Keratinocyte (primary cell): ENCODE measurements around the gene KNOP1. TPM values are rescaled to one million over a fixed set of nuclear protein-coding genes. Genes with fewer than 3 reads are reported as not detected.

Source experiments
- DNase-seq: peaks from one replicate; pipeline ENCODE4 v3.0.0-alpha.2; 2011; ENCODE audit warnings: low read depth, missing footprints, low spot score
- FAIRE-seq: peaks from 2 replicates; lab custom pipeline; 2011; peaks lifted over from hg19 to GRCh38; lab: Jason Lieb, UNC
- H2AFZ ChIP-seq: 2 replicates; pipeline ENCODE4 v1.6.0; 2012; ENCODE audit warnings: low read length, control low read depth, inconsistent platforms; ENCODE audit not compliant: control insufficient read depth
- H3K27ac ChIP-seq: 2 replicates; pipeline ENCODE4 v1.5.1; 2011; ENCODE audit warnings: low read length; ENCODE audit not compliant: control insufficient read depth, insufficient read depth
- H3K27me3 ChIP-seq: 3 replicates; pipeline ENCODE4 v1.6.0; 2011; ENCODE audit warnings: low read length; ENCODE audit not compliant: control insufficient read depth, insufficient read depth; ENCODE audit errors: extremely low read depth
- H3K36me3 ChIP-seq, 2 experiments: 2 replicates in 1 of 2; 3 replicates in 1 of 2; pipeline ENCODE4 v1.5.1; 2011; ENCODE audit warnings: low read length in 2 of 2, mild to moderate bottlenecking in 1 of 2; ENCODE audit not compliant: control insufficient read depth in 2 of 2, insufficient read depth in 2 of 2; ENCODE audit errors: extremely low read depth in 1 of 2
- H3K4me1 ChIP-seq: 3 replicates; pipeline ENCODE4 v1.5.1; 2011; ENCODE audit warnings: low read length; ENCODE audit not compliant: control insufficient read depth, insufficient read depth; ENCODE audit errors: extremely low read depth
- H3K4me2 ChIP-seq: 3 replicates; pipeline ENCODE4 v1.6.0; 2011; ENCODE audit warnings: low read depth, low read length; ENCODE audit not compliant: control insufficient read depth, insufficient read depth; ENCODE audit errors: extremely low read depth
- H3K4me3 ChIP-seq, 3 experiments: fragments of 200-600 bp in 1 of 3; sonication (generic) in 1 of 3; 2 replicates in 2 of 3; 3 replicates in 1 of 3; pipeline ENCODE4 v1.5.1; 2011 to 2016; ENCODE audit warnings: low read length in 3 of 3, mild to moderate bottlenecking in 3 of 3, control low read depth in 2 of 3, inconsistent platforms in 1 of 3, low read depth in 1 of 3, mixed read lengths in 1 of 3, mixed run types in 1 of 3, moderate library complexity in 1 of 3; ENCODE audit not compliant: control insufficient read depth in 2 of 3, insufficient read depth in 2 of 3; ENCODE audit errors: extremely low read depth in 1 of 3
- H3K79me2 ChIP-seq: 2 replicates; pipeline ENCODE4 v1.6.0; 2012; ENCODE audit warnings: low read length; ENCODE audit not compliant: control insufficient read depth, insufficient read depth
- H3K9ac ChIP-seq: 3 replicates; pipeline ENCODE4 v1.6.0; 2011; ENCODE audit warnings: low read length; ENCODE audit not compliant: control insufficient read depth, insufficient read depth; ENCODE audit errors: extremely low read depth
- H3K9me1 ChIP-seq: 3 replicates; pipeline ENCODE4 v1.6.0; 2011; ENCODE audit warnings: low read length; ENCODE audit not compliant: control insufficient read depth, insufficient read depth; ENCODE audit errors: extremely low read depth
- H3K9me3 ChIP-seq: 2 replicates; pipeline ENCODE4 v1.5.1; 2012; ENCODE audit warnings: low read depth, low read length; ENCODE audit not compliant: control insufficient read depth
- H4K20me1 ChIP-seq: 3 replicates; pipeline ENCODE4 v1.6.0; 2011; ENCODE audit warnings: low read length; ENCODE audit not compliant: control insufficient read depth, insufficient read depth; ENCODE audit errors: extremely low read depth
- CTCF ChIP-seq, 3 experiments: IDR thresholded peaks in 1 of 3; conservative IDR thresholded peaks in 1 of 3; optimal IDR thresholded peaks in 1 of 3; 2 replicates in 2 of 3; 3 replicates in 1 of 3; pipeline versions ENCODE3 to v1.5.1; 2011; ENCODE audit warnings: low read length in 3 of 3, mild to moderate bottlenecking in 3 of 3, moderate library complexity in 2 of 3, control low read depth in 1 of 3, inconsistent platforms in 1 of 3; ENCODE audit not compliant: insufficient read depth in 2 of 3; ENCODE audit errors: extremely low read depth in 1 of 3
- EZH2 ChIP-seq: IDR thresholded peaks from one replicate; pipeline ENCODE4 v1.6.1; 2012; ENCODE audit warnings: inconsistent platforms, mild to moderate bottlenecking, low read length, moderate library complexity
- dilution Hi-C: fragments of 300-500 bp; cut with MboI; formaldehyde crosslinking; loops from one replicate; pipeline ENCODE4 v1.7.0; 2020; ENCODE audit warnings: low sequenced_read_pairs; ENCODE audit not compliant: extremely low pct_ligation_motif_present
- polyA plus RNA-seq, 5 experiments: library from polyadenylated mRNA; depleted of rRNA in 3 of 5; stranded (reverse) in 3 of 5; stranded (forward) in 1 of 5; unstranded in 1 of 5; fragments of >200 nt; gene quantifications; 1 replicate in 1 of 5; 2 replicates in 3 of 5; 3 replicates in 1 of 5; pipeline versions ENCODE4 v1.2.1 to v1.2.3, GENCODE V29; 2011 to 2012; ENCODE audit warnings: missing spikeins in 2 of 5, low read depth in 1 of 5, low replicate concordance in 1 of 5

KNOP1 gene
- polyA plus RNA-seq, 1 donor (not counting 4 experiments of a cell fraction or from before 2014, with no cell fraction given): 19.8 TPM

- FAIRE-seq: no peak
- no peaks in the 10 kb centered on the region for H4K20me1 ChIP-seq
Observed at GRCh38 chr16:19744670-19745069, 26.6 kb upstream of the KNOP1 start.

GRCh38 chr16:19743816-19744159 is 25.8 kb upstream of the KNOP1 start:
- DNase-seq (no peak), FAIRE-seq (no peak)
- no peaks in the 10 kb centered on the region for H3K9me1 ChIP-seq
- TF ChIP-seq EZH2: no peak
- TF ChIP-seq CTCF (optimal IDR thresholded peaks at IDR 0.05 in 1 of 3, IDR thresholded peaks at IDR 0.05 in 1 of 3, conservative IDR thresholded peaks at IDR 0.05 in 1 of 3; ENCODE audit: extremely low read depth in 1 of 3, insufficient read depth in 2 of 3, low read length in 3 of 3): no peak
- no peaks in the 10 kb centered on the region for H3K4me1 ChIP-seq
- H3K36me3 ChIP-seq: no peaks in the 10 kb centered on the region
- no peak overlapping the region for H2AFZ ChIP-seq
- no peak overlapping the region for H3K27ac ChIP-seq
- no peak overlapping the region for H3K4me3 ChIP-seq
- no peak overlapping the region for H3K4me2 ChIP-seq
- H3K27me3 ChIP-seq: no peaks in the 10 kb centered on the region
- no peaks in the 10 kb centered on the region for H4K20me1 ChIP-seq
- no peaks in the 10 kb centered on the region for H3K79me2 ChIP-seq
- no peaks in the 10 kb centered on the region for H3K9me3 ChIP-seq
- H3K9ac ChIP-seq: no peak overlapping the region
- dilution Hi-C loops: no loop called here

More at GRCh38 chr16:19744670-19745069, 26.6 kb upstream of the KNOP1 start:
- Histone ChIP-seq H3K9me3 (no peaks in the 10 kb centered on the region), H3K9ac (no peak overlapping the region), H3K4me3 (no peak overlapping the region), H3K4me1 (no peaks in the 10 kb centered on the region), H3K9me1 (no peaks in the 10 kb centered on the region), H2AFZ (no peak overlapping the region), H3K27ac (no peak overlapping the region), H3K4me2 (no peak overlapping the region), H3K36me3 (no peaks in the 10 kb centered on the region), H3K79me2 (no peaks in the 10 kb centered on the region), H3K27me3 (no peaks in the 10 kb centered on the region)
- TF ChIP-seq CTCF (optimal IDR thresholded peaks at IDR 0.05 in 1 of 3, IDR thresholded peaks at IDR 0.05 in 1 of 3, conservative IDR thresholded peaks at IDR 0.05 in 1 of 3; ENCODE audit: extremely low read depth in 1 of 3, insufficient read depth in 2 of 3, low read length in 3 of 3) (no peak), EZH2 (no peak)
- dilution Hi-C loops: no loop called here
- DNase-seq: no peak
